ENCODE data around the gene ANLN.

GRCh38 chr7:36468370-36469101 lies 78.9 kb downstream of the ANLN start:
- TF ChIP-seq CTCF (IDR thresholded peaks at IDR 0.05) (no peak), POLR2A (IDR thresholded peaks at IDR 0.05) (no peak)
